RWPE2 (cell line): Measurements from ENCODE around the gene SYNJ2BP.

Experiments
- ATAC-seq: fragments of 200-7000 bp; cut with Tn5 transposase; 3 replicates; pipeline ENCODE4 v1.9.1; 2021; ENCODE audit warnings: low read depth
- DNase-seq: peaks from one replicate; pipeline ENCODE4 v3.0.0-alpha.2; 2020; ENCODE audit warnings: low spot score
- H3K27ac ChIP-seq: fragments of 450-650 bp; 2 replicates; pipeline ENCODE4 v1.5.1; 2017; ENCODE audit warnings: mild to moderate bottlenecking; ENCODE audit not compliant: poor library complexity, severe bottlenecking
- H3K27me3 ChIP-seq: fragments of 250-450 bp; sonication (Bioruptor Pico); 2 replicates; pipeline ENCODE4 v1.5.1; 2021; ENCODE audit warnings: mild to moderate bottlenecking, moderate library complexity; ENCODE audit not compliant: insufficient read depth, poor library complexity, severe bottlenecking
- H3K36me3 ChIP-seq: fragments of 250-450 bp; sonication (Bioruptor Pico); 2 replicates; pipeline ENCODE4 v1.5.1; 2020; ENCODE audit warnings: low read depth, mild to moderate bottlenecking, moderate library complexity
- H3K4me1 ChIP-seq: fragments of 250-450 bp; sonication (Bioruptor Pico); 2 replicates; pipeline ENCODE4 v1.5.1; 2021; ENCODE audit warnings: mild to moderate bottlenecking, moderate library complexity; ENCODE audit not compliant: insufficient read depth, poor library complexity, severe bottlenecking
- H3K4me3 ChIP-seq: fragments of 250-450 bp; sonication (Bioruptor Pico); 2 replicates; pipeline ENCODE4 v1.5.1; 2021; ENCODE audit warnings: mild to moderate bottlenecking, moderate library complexity; ENCODE audit not compliant: severe bottlenecking
- H3K9me3 ChIP-seq: fragments of 250-450 bp; sonication (Bioruptor Pico); 2 replicates; pipeline ENCODE4 v1.5.1; 2021; ENCODE audit warnings: mild to moderate bottlenecking, moderate library complexity; ENCODE audit not compliant: severe bottlenecking
- CTCF ChIP-seq: fragments of 450-650 bp; IDR thresholded peaks from one replicate; pipeline ENCODE4 v1.5.1; 2017; ENCODE audit warnings: mild to moderate bottlenecking, moderate library complexity; ENCODE audit not compliant: poor library complexity, severe bottlenecking

Gene SYNJ2BP, protein sequence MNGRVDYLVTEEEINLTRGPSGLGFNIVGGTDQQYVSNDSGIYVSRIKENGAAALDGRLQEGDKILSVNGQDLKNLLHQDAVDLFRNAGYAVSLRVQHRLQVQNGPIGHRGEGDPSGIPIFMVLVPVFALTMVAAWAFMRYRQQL

DNA sequence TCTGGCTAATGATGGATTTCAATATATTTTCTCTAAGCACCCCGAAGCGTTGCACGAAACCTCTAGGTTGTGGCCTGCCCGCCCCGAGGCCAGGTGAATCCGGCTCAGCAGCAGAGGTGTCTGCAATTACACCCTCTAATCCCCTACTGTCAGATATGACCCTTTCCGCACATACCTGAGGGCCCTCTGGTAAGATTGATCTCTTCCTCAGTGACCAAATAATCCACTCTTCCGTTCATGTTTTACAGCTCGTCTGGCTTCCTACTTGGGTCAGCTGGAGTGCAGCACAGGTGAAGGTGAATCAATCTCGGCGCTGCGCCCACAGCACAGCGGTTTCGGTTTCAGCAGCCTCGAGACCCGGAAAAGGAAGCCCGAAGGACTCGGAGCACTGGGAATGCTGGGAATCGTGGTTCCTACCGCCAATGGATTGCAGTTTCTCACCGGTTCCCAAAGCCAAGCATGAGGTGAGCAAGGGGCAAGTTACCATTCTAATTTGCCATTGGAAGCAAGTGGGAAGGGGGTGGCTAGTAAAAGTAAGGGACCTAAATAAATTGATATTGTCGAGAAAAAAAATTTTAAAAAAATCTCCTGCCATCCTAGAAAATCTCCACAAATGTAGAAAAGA is at the start of gene SYNJ2BP:
TSS of gene SYNJ2BP (minus strand) at position 366 of the 625 bp plus-strand sequence. CDS start at position 239, 127 bp downstream.
- ATAC-seq (peak; percentile 99), DNase-seq (peak; percentile 89)
- Histone ChIP-seq H3K4me1 (peaks cover 5% of the 10 kb centered on the region), H3K4me3 (peak within 1 kb of the TSS; percentile 60), H3K27me3 (no peaks in the 10 kb centered on the region), H3K36me3 (peaks cover 15% of the 10 kb centered on the region), H3K9me3 (no peaks in the 10 kb centered on the region), H3K27ac (peak within 1 kb of the TSS; percentile 29)
- no peak for TF ChIP-seq CTCF

DNA sequence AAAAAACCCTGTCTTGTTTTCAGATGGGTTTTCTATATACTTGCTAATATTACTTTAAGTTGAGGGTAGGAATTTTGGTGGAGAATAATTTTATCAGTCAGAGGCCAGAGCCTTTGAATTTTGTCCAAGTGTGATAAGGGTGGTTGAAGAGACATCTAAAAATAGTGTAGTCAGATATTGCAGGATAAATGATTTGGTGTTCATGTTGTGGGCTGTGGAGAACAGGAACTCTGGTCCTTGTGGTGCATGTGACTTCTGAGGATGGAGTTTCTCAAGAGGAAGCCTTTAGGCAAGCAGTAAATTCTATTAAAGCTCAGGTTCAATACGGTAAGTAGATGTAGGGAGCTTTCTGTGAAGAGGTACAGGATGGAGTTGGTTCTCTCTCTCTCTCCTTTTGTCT is 37.8 kb upstream of the SYNJ2BP start:
- Histone ChIP-seq H3K27me3 (peaks cover 4% of the 10 kb centered on the region), H3K27ac (no peak overlapping the region), H3K4me3 (no peak overlapping the region), H3K9me3 (no peaks in the 10 kb centered on the region), H3K36me3 (no peaks in the 10 kb centered on the region), H3K4me1 (no peaks in the 10 kb centered on the region)
- ATAC-seq (no peak), DNase-seq (no peak)
- no peak for TF ChIP-seq CTCF

DNA sequence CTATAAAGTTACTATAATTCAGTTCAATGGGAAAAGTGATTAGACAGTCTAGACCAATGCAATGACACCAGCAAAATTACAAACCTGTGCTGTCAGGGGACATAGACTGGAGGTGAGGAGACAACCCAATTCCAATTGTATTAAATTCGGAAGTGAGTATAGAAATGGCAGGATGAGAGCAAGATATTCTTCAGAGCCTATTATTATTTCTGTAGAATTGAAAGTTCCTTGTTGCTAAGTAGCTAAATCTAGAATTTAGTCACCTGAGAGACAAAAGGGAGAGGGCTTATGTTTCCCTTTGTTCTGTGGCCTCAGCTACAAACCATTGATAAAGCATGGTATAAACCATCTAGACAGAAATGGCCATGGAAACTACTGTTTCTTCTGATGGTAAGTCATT is 35.0 kb upstream of the SYNJ2BP start, which contains the start of gene ADAM21:
TSS of gene ADAM21 (plus strand) at position 301 of the 400 bp plus-strand sequence. CDS start 5,326 bp downstream, outside the sequence.
- TF ChIP-seq CTCF, result no peak
- Histone ChIP-seq H3K27ac (no peak within 1 kb of the TSS), H3K9me3 (no peaks in the 10 kb centered on the region), H3K36me3 (no peaks in the 10 kb centered on the region), H3K4me3 (no peak within 1 kb of the TSS), H3K4me1 (no peaks in the 10 kb centered on the region), H3K27me3 (peaks cover 4% of the 10 kb centered on the region)
- DNase-seq (no peak), ATAC-seq (no peak)

DNA sequence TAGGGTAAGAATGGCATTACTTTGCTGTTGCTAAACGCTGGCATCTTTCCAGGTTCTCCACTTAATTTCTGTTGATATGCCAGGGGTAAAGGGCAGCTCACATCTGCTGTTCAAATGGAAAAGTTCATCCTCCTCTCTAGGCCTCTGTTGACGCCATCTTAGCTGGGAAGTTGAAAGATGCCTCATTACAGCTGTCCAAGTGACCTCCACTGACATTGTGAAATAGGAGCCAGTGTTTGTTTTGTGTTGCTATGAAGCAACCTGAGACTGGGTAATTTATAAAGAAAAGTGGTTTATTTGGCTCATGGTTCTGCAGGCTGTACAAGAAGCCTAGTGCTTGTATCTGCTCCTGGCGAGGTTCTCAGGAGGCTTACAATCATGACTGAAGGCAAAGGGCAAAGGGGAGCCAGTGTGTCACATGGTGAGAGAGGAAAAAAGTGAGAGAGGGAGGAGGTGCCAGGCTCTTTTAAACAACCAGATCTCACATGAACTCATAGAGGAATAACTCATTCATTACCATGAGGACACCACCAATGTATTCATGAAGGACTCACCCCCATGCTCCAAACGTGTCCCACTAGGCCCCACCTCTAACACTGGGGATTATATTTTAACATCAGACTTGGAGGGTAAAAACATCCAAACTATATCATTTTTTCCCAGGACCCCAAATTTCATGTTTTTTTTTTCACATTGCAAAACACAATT is 31.9 kb upstream of the SYNJ2BP start:
- DNase-seq, result no peak
- no peak overlapping the region for H3K4me3 ChIP-seq
- ATAC-seq, result peak; percentile 41; the same call in 1 of the 3 replicates
- no peaks in the 10 kb centered on the region for H3K36me3 ChIP-seq
- no peaks in the 10 kb centered on the region for H3K9me3 ChIP-seq
- no peaks in the 10 kb centered on the region for H3K4me1 ChIP-seq
- H3K27me3 ChIP-seq, result no peaks in the 10 kb centered on the region
- no peak overlapping the region for H3K27ac ChIP-seq
- TF ChIP-seq CTCF, result no peak

GRCh38 chr14:70442750-70443149 is 25.9 kb upstream of the SYNJ2BP start:
- Histone ChIP-seq H3K4me3 (no peak overlapping the region), H3K4me1 (no peaks in the 10 kb centered on the region), H3K27ac (no peak overlapping the region), H3K27me3 (no peaks in the 10 kb centered on the region), H3K9me3 (peaks cover 15% of the 10 kb centered on the region), H3K36me3 (no peaks in the 10 kb centered on the region)
- no peak for DNase-seq
- no peak for ATAC-seq
- no peak for TF ChIP-seq CTCF
